PC-9 (cell line): Measurements from ENCODE around the gene ANKRD9.

ENCODE experiments used
- CTCF ChIP-seq: fragments of 200-600 bp; sonication (generic); conservative IDR thresholded peaks from 2 replicates; pipeline ENCODE4 v1.6.1; 2017; ENCODE audit warnings: mixed run types, antibody characterized with exemption, mild to moderate bottlenecking, moderate library complexity
- EZH2 ChIP-seq: fragments of 200-600 bp; sonication (generic); IDR thresholded peaks from 2 replicates; pipeline ENCODE4 v1.8.0; 2017; ENCODE audit warnings: antibody characterized with exemption, low read depth

GRCh38 chr14:102454711-102455110 is 54.9 kb downstream of the ANKRD9 start:
- TF ChIP-seq CTCF (no peak), EZH2 (no peak)
